ENCODE results near the gene MANF.

DNA sequence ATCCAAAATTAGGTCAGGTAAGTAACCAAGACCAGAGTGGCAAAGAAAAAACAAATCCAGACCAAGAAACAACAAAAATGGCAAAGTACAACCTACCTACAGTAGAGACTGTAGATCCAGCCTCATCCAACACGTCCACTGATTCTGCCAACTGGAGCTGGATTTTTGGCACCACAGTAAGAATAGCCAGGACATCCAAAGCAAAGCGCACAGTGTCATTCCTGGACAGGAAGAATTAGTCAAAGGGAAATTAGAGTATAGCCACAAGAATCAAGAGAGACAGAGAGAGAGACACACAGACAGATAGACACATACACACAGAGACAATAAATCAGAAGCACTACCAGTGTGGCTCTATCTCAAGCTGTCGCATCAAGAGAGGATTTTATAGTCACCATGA, 37.1 kb downstream of the MANF start:
- no peak for TF ChIP-seq RFX5 (IDR thresholded peaks at IDR 0.05; ENCODE audit: low read depth, low read length)
- TF ChIP-seq, protein P1, sequence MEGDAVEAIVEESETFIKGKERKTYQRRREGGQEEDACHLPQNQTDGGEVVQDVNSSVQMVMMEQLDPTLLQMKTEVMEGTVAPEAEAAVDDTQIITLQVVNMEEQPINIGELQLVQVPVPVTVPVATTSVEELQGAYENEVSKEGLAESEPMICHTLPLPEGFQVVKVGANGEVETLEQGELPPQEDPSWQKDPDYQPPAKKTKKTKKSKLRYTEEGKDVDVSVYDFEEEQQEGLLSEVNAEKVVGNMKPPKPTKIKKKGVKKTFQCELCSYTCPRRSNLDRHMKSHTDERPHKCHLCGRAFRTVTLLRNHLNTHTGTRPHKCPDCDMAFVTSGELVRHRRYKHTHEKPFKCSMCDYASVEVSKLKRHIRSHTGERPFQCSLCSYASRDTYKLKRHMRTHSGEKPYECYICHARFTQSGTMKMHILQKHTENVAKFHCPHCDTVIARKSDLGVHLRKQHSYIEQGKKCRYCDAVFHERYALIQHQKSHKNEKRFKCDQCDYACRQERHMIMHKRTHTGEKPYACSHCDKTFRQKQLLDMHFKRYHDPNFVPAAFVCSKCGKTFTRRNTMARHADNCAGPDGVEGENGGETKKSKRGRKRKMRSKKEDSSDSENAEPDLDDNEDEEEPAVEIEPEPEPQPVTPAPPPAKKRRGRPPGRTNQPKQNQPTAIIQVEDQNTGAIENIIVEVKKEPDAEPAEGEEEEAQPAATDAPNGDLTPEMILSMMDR (conservative IDR thresholded peaks at IDR 0.05; ENCODE audit: low read depth, low read length), result no peak
- no peak for TF ChIP-seq SMC3 (IDR thresholded peaks at IDR 0.05; ENCODE audit: low read depth, low read length)
- TF ChIP-seq, protein P2, sequence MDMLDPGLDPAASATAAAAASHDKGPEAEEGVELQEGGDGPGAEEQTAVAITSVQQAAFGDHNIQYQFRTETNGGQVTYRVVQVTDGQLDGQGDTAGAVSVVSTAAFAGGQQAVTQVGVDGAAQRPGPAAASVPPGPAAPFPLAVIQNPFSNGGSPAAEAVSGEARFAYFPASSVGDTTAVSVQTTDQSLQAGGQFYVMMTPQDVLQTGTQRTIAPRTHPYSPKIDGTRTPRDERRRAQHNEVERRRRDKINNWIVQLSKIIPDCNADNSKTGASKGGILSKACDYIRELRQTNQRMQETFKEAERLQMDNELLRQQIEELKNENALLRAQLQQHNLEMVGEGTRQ (IDR thresholded peaks at IDR 0.05; ENCODE audit: low read depth, low read length), result no peak
- no peak for TF ChIP-seq POLR2A (IDR thresholded peaks at IDR 0.05; ENCODE audit: low read depth, low read length)
- TF ChIP-seq MXI1 (IDR thresholded peaks at IDR 0.05; ENCODE audit: borderline replicate concordance, low read depth, low read length), result no peak
- TF ChIP-seq CHD1 (IDR thresholded peaks at IDR 0.05; ENCODE audit: low read depth, low read length), result no peak
- TF ChIP-seq FOS (IDR thresholded peaks at IDR 0.05; ENCODE audit: low read depth, low read length), result no peak
- no peak for TF ChIP-seq RAD21 (IDR thresholded peaks at IDR 0.05; ENCODE audit: low read length)
- no peak for TF ChIP-seq MAFK (IDR thresholded peaks at IDR 0.05; ENCODE audit: low read depth, low read length)
- TF ChIP-seq CEBPB (IDR thresholded peaks at IDR 0.05; ENCODE audit: low read depth, low read length), result no peak
- TF ChIP-seq NFE2L2 (IDR thresholded peaks at IDR 0.05; ENCODE audit: low read depth, low read length), result no peak
- TF ChIP-seq, protein P3, sequence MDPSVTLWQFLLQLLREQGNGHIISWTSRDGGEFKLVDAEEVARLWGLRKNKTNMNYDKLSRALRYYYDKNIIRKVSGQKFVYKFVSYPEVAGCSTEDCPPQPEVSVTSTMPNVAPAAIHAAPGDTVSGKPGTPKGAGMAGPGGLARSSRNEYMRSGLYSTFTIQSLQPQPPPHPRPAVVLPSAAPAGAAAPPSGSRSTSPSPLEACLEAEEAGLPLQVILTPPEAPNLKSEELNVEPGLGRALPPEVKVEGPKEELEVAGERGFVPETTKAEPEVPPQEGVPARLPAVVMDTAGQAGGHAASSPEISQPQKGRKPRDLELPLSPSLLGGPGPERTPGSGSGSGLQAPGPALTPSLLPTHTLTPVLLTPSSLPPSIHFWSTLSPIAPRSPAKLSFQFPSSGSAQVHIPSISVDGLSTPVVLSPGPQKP (IDR thresholded peaks at IDR 0.05; ENCODE audit: borderline replicate concordance, low read depth, low read length), result no peak
- TF ChIP-seq BHLHE40 (IDR thresholded peaks at IDR 0.05; ENCODE audit: low read depth, low read length), result no peak

Measured in IMR-90 (cell line).